Measurements from ENCODE around the gene NKG7.

DNA sequence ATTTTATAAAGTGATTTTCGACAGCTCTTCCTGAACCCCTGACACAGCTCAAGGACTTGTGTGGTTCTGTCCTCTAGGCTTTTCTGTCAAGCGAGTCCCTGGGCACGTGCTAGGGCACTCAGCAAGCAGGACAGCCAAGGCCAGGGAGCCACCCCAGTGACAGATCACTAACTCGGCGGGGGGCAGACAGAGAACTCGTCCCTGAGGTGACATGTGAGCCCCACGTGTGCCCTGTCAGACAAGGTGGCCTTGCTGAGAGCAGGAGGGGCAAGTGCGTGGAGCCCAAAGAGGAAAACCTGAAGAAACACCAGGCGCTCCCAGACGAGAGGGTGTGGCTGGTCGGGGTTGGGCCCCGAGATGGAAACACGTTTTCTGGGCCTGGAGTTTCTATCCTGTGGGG, 11.2 kb downstream of the NKG7 start:
- no peak for TF ChIP-seq EP300 (IDR thresholded peaks at IDR 0.05)
- TF ChIP-seq, protein P1, sequence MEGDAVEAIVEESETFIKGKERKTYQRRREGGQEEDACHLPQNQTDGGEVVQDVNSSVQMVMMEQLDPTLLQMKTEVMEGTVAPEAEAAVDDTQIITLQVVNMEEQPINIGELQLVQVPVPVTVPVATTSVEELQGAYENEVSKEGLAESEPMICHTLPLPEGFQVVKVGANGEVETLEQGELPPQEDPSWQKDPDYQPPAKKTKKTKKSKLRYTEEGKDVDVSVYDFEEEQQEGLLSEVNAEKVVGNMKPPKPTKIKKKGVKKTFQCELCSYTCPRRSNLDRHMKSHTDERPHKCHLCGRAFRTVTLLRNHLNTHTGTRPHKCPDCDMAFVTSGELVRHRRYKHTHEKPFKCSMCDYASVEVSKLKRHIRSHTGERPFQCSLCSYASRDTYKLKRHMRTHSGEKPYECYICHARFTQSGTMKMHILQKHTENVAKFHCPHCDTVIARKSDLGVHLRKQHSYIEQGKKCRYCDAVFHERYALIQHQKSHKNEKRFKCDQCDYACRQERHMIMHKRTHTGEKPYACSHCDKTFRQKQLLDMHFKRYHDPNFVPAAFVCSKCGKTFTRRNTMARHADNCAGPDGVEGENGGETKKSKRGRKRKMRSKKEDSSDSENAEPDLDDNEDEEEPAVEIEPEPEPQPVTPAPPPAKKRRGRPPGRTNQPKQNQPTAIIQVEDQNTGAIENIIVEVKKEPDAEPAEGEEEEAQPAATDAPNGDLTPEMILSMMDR (IDR thresholded peaks at IDR 0.05), result no peak
